Ovary (tissue), 3 donors: ENCODE results near the gene FUBP3.

Source experiments
- EP300 ChIP-seq: sonication (generic); formaldehyde crosslinking; IDR thresholded peaks from one replicate; pipeline ENCODE4 v1.6.1; 2017; ENCODE audit warnings: antibody characterized with exemption
- POLR2A ChIP-seq: fragments of 450-650 bp; IDR thresholded peaks from one replicate; pipeline ENCODE4 v1.6.1; 2017; ENCODE audit warnings: antibody characterized with exemption, mild to moderate bottlenecking, moderate library complexity
- TF ChIP-seq, protein P1 (sequence below), 3 donors: fragments of 450-650 bp in 2 of 3; fragments of 200-600 bp in 1 of 3; IDR thresholded peaks; one replicate each; pipeline versions ENCODE4 v1.5.1 to v1.8.0; 2016 to 2022; ENCODE audit warnings: antibody characterized with exemption in 3 of 3, mild to moderate bottlenecking in 1 of 3
- donor health status: DM: no; HTN: no; CAD: no.

DNA sequence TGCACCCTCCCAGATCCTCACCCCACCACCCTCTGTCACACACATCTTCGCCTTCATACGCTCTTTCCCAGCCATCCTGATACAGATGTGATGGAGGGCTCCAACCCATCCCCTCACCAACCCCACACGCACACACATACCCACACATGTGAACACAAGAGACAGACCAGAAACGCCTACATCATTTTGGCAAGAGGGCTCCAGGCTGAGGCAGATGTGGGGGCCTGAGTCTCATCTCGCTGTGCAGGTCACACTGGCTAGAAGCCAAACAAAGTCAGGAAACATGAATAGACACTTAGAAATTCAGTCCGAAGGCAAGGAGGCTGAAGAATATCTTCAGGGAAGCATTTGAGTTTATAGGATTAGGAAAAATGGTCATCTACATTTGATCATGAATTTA lies 91.3 kb downstream of the FUBP3 start:
- TF ChIP-seq POLR2A = no peak
- TF ChIP-seq, protein P1, sequence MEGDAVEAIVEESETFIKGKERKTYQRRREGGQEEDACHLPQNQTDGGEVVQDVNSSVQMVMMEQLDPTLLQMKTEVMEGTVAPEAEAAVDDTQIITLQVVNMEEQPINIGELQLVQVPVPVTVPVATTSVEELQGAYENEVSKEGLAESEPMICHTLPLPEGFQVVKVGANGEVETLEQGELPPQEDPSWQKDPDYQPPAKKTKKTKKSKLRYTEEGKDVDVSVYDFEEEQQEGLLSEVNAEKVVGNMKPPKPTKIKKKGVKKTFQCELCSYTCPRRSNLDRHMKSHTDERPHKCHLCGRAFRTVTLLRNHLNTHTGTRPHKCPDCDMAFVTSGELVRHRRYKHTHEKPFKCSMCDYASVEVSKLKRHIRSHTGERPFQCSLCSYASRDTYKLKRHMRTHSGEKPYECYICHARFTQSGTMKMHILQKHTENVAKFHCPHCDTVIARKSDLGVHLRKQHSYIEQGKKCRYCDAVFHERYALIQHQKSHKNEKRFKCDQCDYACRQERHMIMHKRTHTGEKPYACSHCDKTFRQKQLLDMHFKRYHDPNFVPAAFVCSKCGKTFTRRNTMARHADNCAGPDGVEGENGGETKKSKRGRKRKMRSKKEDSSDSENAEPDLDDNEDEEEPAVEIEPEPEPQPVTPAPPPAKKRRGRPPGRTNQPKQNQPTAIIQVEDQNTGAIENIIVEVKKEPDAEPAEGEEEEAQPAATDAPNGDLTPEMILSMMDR (IDR thresholded peaks at IDR 0.05) = no peak
- no peak for TF ChIP-seq EP300
